NCI-H460 (cell line): ENCODE results near the gene PLA2G4A. TPM values are rescaled to one million over a fixed set of nuclear protein-coding genes. Genes with fewer than 3 reads are reported as not detected.

Experiments used
- DNase-seq: peaks from one replicate; pipeline ENCODE4 v3.0.0-alpha.2; 2016; ENCODE audit warnings: low read depth; ENCODE audit errors: extremely low read depth
- total RNA-seq: library from RNA; depleted of rRNA; stranded (reverse); fragments of >200 nt; shearing (Covaris generic); gene quantifications from 2 replicates; pipeline ENCODE4 v1.2.3, GENCODE V29; 2014

Gene PLA2G4A
- total RNA-seq, 1 experiment from 2014 or later: 40.9 TPM

DNA sequence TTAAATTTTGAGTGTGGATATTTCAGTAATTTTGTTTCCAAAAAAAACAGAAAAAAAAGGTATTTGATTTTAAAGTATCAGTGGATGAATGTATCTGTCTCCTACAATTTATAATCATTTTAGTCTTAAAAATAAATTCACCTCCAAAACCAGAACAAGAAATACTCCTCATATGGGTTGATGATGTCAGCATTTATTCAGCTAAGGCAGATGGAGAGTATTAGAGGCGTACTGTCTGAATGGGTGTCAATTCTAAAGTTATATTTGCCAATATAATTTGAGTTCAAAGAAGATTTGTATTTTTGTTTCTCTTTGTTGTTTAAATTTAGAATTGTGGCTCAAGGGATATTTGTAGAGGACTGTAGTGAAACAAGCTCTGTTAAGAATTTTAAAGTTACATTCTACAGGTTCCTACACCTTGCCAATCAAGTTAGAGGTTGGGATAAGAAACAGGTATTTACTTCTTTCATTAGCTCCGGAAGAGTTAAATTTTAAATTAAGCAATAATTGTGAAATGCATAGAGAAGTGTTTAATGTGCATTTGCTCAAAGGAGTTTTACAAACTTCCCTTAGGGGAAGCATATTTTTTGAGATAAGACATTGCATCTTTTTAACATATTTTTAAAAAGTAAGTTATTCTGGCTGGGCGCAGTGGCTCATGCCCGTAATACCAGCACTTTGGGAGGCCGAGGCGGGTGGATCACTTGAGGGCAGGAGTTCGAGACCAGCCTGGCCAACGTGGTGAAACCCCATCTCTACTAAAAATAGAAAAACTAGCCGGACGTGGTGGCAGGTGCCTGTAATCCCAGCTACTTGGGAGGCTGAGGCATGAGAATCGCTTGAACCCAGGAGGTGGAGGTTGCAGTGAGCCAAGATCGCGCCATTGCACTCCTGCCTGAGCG is 1.2 kb downstream of the PLA2G4A start:
- DNase-seq: no peak

DNA sequence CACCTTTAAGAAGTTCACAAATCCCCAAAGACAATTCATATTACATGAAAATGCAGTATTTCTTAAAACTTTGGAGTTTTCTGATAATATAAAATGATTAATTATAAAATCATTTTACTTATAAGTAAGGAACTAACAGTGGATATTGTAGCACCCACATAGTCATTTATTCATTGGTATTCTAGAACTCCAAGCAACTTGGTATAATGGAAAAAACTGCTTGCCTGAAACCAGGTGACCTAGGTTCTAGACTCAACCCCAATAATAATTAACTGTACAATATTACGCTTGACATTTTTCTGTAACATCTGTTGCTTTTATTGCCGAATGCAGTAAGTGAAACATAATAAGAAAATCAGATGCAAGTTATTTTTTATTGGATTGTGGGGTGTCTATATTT is 2.4 kb downstream of the PLA2G4A start:
- DNase-seq: no peak

- DNase-seq: peak; percentile 67
Measured at GRCh38 chr1:186834399-186834958, 5.7 kb downstream of the PLA2G4A start.

DNA sequence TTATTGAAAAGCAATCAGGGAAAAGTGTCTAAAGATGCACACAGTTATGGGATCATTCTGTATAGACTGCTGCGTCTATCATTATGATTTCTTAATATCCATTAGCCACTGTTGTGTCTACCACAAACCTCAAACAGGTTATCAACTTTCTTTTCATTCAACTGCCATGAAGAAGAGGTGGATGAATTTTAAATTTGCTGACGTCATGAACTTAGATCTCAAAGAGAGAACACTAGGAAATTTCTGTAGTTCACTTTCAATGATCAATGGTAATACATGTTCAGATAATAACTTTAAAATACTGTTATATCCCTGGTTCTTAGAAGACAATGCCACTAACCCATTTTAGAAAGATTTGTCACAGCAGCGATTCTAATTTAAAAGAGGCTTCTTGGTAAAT is 6.7 kb downstream of the PLA2G4A start:
- DNase-seq: no peak

- DNase-seq: no peak
Measured at GRCh38 chr1:186837806-186838205, 9.1 kb downstream of the PLA2G4A start.

DNA sequence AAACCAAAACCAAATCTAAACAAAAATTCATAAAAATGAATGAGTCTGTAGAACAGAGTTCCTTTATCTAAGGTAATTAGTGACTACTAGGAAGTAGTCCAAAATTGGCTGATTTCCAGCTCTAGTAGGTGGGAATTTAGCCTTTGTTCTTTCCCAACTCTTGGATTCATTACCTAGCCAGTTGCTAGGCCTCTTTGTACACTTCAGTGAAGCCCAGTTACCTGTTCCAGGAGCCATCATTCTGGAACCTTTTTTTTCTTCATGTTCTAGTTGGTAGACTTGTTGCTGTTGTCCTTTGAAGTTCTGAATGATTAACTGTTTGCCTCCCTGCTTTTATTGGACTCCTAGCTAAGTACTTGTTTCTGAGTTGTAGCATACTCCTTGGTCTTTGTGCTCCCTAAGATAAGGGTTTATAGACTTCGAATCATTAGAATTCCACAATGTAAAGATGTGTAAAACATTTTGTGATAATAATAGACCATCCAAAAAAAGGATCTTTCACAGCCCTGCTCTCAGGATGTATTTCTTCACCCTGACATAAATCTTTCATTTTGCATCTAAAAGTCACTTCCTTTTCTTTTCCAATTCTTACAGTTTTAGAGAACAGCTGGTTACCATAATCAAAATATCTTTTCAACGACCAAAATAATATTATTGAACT is 9.8 kb downstream of the PLA2G4A start:
- no peak for DNase-seq

DNA sequence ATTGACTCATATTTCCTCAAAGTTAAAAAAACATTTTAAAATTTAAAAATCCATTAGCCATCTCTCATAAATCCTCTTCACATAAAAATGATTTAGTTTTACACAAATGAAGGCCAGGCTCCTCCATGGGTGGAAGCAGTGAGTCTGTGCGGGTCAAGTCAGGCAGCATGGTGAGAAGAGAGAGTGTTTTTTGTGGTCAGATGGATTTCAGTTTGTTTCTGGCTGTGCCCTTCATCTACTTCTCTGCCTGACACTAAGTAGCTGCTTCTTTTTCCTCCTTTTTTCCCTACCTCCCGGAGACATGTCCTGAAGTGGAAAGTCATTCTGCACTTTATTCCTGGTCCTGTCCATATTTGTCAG is 10.3 kb downstream of the PLA2G4A start:
- no peak for DNase-seq

GRCh38 chr1:186841599-186841998 is 12.8 kb downstream of the PLA2G4A start:
- no peak for DNase-seq

DNA sequence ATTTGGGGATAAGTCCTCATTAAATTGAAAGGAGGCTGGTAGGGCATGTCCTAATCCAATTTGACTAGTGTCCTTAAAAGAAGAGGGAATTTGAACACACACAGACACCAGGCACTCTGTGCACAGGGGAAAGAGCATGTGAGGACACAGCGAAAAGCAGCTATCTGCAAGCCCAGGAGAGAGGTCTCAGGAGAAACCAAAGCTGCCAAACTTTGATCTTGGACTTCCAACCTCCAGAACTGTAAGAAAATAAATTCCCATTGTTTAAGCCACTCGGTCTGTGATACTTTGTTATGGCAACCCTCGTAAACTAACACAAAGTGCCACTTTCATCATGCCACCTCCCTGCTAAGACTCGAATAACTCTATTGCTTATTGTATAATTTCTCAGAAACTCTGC is 13.8 kb downstream of the PLA2G4A start:
- DNase-seq: no peak

DNA sequence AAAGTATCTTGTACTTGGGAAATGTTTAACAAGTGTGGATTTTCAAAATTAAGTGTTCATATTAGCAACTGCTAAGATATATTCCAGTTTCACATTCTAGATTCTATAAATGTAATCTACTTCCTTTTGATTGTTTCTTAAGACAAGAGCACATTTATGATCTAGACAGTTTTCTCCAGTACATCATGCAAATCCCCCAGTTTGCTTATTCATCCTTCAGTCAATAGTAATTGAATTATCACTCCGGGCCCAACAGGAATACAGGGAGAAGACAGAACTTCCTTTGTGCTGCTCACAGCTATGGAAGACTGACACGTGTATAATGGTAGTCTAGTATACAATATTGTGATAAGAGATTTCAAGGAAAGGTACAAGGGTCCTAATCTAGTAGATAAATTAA is 14.5 kb downstream of the PLA2G4A start:
- no peak for DNase-seq

DNA sequence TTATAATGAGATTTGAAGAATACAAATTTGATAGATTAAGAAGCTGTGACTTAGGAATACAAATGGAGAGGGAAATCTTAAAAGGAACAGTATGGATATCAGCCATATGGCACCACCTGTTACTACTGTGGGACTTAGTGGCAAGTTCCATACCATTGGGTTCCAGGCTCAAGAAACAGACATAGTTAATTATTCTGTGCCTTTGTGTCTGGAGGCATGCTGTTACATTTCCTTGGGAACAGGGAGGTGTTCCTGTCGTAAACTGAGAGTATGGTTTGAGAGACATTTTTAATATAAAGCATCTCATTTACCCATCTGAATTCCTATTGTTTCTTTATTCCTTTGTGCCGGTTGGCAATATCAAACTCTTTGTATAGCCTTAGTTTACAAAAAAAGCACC is 15.2 kb downstream of the PLA2G4A start:
- no peak for DNase-seq

GRCh38 chr1:186845576-186846210 is 16.9 kb downstream of the PLA2G4A start:
- no peak for DNase-seq

DNA sequence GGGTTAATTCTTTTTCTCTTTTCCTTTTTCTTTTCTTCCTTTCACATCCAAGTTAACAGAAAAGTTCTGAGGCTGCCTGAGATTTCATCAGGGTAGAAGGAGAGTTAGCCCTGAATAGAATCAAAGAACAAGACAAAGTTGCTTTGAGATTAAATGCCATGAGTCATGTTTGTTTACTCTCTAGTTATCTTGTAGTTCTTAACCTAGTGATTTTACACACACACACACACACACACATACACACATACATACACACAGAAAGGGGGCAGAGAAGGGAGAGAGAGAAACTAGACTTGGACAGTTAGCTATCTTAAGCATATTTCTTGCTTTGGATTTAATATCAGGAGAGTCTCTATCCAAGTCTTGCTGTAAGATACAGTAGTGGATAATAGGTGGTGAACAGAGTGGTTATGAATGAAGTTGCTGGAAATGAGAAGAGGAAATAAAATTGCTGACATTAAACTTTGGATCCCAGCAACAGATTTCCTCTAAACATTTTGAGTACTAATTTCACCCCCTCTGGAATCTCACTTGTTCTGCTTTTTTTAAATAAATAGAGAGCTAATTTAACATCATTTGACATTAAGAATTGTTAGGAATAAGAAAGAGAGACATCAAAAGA is 19.9 kb downstream of the PLA2G4A start:
- DNase-seq: peak; percentile 60

- DNase-seq: peak; percentile 89
Measured at GRCh38 chr1:186849271-186849671, 20.5 kb downstream of the PLA2G4A start.

GRCh38 chr1:186849826-186850225 is 21.1 kb downstream of the PLA2G4A start:
- no peak for DNase-seq

DNA sequence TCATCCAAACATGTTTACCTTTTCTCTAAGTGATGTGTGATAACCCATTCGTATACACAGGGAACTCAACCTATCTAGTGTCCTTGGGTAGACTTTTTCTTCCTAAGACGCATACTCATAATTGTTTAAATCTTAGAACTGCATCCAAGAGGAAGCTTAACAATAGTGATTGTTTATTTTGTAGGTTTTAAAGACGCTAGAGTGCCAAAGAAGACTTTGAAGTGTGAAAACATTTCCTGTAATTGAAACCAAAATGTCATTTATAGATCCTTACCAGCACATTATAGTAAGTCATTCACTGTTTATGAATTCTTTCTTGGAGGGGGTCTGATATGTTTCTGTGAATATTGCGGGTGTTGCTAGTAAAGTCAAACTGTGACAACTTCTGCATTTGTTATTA is 25.4 kb downstream of the PLA2G4A start:
- DNase-seq: no peak

DNA sequence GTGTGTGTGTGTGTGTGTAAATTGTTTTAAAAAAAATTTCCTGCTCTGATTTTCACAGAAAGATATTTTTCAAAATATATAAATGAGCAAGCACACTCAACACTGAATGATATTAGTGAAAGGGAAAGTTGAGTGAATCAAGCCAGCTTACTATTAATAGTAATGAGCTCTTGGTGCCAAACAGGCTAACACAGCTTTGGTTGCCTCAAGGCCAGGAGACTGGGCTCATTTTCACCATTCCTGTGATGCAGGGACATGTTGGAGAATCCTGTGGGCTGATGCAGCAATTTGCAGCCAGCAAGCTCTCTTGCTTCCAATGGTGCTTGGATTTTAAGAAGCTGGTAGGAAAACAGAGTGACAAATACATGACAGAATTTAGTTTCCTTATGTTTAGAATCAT is 30.2 kb downstream of the PLA2G4A start:
- no peak for DNase-seq

DNA sequence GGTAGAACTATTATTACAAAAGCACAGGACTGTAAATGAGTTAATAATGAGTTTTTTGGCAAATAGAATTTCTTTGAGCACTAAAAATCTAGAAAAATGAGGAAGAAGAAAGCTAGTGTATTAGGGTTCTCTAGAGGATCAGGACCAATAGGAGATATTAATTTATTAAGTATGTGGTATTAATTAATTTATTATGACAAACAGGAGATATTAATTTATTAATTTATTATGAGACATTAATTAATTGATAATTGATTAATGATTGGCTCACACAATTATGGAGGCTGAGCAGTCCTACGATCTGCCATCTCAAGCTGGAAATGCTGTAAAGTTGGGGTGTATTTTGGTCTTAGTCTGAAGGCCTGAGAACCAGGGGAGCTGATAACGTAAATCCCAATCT is 31.2 kb downstream of the PLA2G4A start:
- DNase-seq: no peak

DNA sequence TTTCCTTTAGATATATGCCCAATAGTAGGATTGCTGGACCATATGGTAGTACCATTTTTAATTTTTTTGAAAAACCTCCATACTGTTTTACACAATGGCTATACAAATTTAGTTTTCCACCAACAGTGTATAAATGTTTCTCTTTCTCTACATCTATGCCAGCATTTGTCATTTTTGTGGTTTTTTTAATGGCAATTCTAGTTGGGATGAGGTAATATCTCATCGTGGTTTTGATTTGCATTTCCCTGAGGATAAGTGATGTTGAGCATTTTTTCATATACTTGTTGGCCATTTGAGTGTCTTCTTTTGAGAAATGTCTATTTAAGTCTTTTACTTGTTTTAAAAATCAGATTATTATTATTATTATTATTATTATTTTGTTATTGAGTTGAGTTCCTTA is 35.5 kb downstream of the PLA2G4A start:
- DNase-seq: no peak

DNA sequence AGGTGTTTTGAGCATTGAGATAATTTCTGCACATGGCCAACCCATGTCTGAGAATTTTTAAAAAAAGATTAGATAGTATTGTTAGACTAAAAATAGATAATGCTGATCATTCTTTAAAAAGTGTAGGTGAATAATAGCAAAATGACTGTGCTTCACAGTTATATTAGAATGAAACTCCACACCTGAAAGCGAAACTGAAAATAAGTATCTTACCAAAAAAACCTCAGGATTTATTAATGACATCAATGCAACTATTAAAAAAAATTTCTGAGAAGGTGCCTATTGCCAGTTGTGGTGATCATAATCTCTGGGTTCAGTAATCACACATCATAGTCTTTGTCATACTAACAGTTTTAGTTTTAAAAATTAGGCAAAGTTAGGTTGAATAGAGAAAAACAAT is 36.5 kb downstream of the PLA2G4A start:
- no peak for DNase-seq

GRCh38 chr1:186865857-186866256 is 37.1 kb downstream of the PLA2G4A start:
- no peak for DNase-seq
